ENCODE measurements around the gene PTH1R. TPM values are rescaled to one million over a fixed set of nuclear protein-coding genes. Genes with fewer than 3 reads are reported as not detected.

The PTH1R gene
- total and polyA plus RNA-seq, 3 donors from 2014 or later: 8.4 to 11.3 (median 10.2) TPM

GRCh38 chr3:46888705-46889104 is 11.2 kb downstream of the PTH1R start:
- Histone ChIP-seq H3K27ac (no peak overlapping the region), H3K4me1 (peaks cover 14% of the 10 kb centered on the region), H3K4me3 (no peak overlapping the region)

GRCh38 chr3:46889381-46890110 is 12.0 kb downstream of the PTH1R start:
- no peak for TF ChIP-seq POLR2A (IDR thresholded peaks at IDR 0.05)
- TF ChIP-seq CTCF (IDR thresholded peaks at IDR 0.05): no peak
- no peak for DNase-seq
- intact Hi-C loops (cut with DNase I; ENCODE audit: low total_unique reads): no loop called here
- WGBS, 2 donors: 58 to 73% methylated on average over 6 of the region's 6 CpGs
- Histone ChIP-seq H3K4me3 (no peak overlapping the region), H3K36me3 (ENCODE audit: low read depth, missing control alignments) (no peaks in the 10 kb centered on the region), H3K4me1 (peaks cover 14% of the 10 kb centered on the region), H3K27ac (no peak overlapping the region), H3K9me3 (no peaks in the 10 kb centered on the region), H3K27me3 (no peaks in the 10 kb centered on the region)

More at GRCh38 chr3:46888705-46889104, 11.2 kb downstream of the PTH1R start:
- no peak for DNase-seq
- H3K9me3 ChIP-seq: no peaks in the 10 kb centered on the region
- 86 to 94% methylated on average over 9 to 13 of the region's 13 CpGs for WGBS, 2 donors
- TF ChIP-seq CTCF (IDR thresholded peaks at IDR 0.05) (no peak), POLR2A (IDR thresholded peaks at IDR 0.05) (no peak)
- no peaks in the 10 kb centered on the region for H3K27me3 ChIP-seq
- intact Hi-C loops (cut with DNase I; ENCODE audit: low total_unique reads): no loop called here
- H3K36me3 ChIP-seq (ENCODE audit: low read depth, missing control alignments): no peaks in the 10 kb centered on the region

GRCh38 chr3:46890132-46890531 is 12.6 kb downstream of the PTH1R start:
- intact Hi-C loops (cut with DNase I; ENCODE audit: low total_unique reads): no loop called here
- H3K27me3 ChIP-seq: no peaks in the 10 kb centered on the region
- H3K4me1 ChIP-seq: peaks cover 14% of the 10 kb centered on the region
- H3K36me3 ChIP-seq (ENCODE audit: low read depth, missing control alignments): no peaks in the 10 kb centered on the region
- TF ChIP-seq POLR2A (IDR thresholded peaks at IDR 0.05): no peak
- TF ChIP-seq CTCF (IDR thresholded peaks at IDR 0.05): no peak
- H3K27ac ChIP-seq: no peak overlapping the region
- no peaks in the 10 kb centered on the region for H3K9me3 ChIP-seq
- no peak overlapping the region for H3K4me3 ChIP-seq
- WGBS, 2 donors: 91 to 95% methylated on average over 1 of the region's 1 CpG
- DNase-seq: no peak

- H3K4me3 ChIP-seq: no peak overlapping the region
- WGBS, 2 donors: 94% methylated on average over 3 of the region's 3 CpGs
- no peak for DNase-seq
- no peak overlapping the region for H3K27ac ChIP-seq
- TF ChIP-seq POLR2A (IDR thresholded peaks at IDR 0.05): no peak
- TF ChIP-seq CTCF (IDR thresholded peaks at IDR 0.05): no peak
- intact Hi-C loops (cut with DNase I; ENCODE audit: low total_unique reads): no loop called here
- peaks cover 14% of the 10 kb centered on the region for H3K4me1 ChIP-seq
- H3K36me3 ChIP-seq (ENCODE audit: low read depth, missing control alignments): no peaks in the 10 kb centered on the region
- no peaks in the 10 kb centered on the region for H3K27me3 ChIP-seq
- H3K9me3 ChIP-seq: no peaks in the 10 kb centered on the region
Measured at GRCh38 chr3:46891132-46891531, 13.6 kb downstream of the PTH1R start.

Measured in testis (tissue), 3 donors.